Calu3 (cell line): ENCODE results near the gene SEMA5A. TPM values are rescaled to one million over a fixed set of nuclear protein-coding genes. Genes with fewer than 3 reads are reported as not detected.

Experiments used
- BruUV-seq: library from RNA; stranded (reverse); fragments of 400-500 nt; replicated peaks from 2 replicates; lab custom pipeline; 2021; lab: Mats Ljungman, UMichigan
- CTCF ChIA-PET: fragments of 300-600 bp; sonication (Branson Sonifier 250); formaldehyde crosslinking; loops from one replicate; lab custom pipeline; 2022; ENCODE audit warnings: antibody characterized with exemption; lab: Charles Lee
- DNase-seq: peaks from one replicate; pipeline ENCODE4 v3.0.0; 2022
- H3K27ac Mint-ChIP-seq: one replicate; pipeline ENCODE4 v1.8.0; 2022; ENCODE audit warnings: mixed read lengths; ENCODE audit not compliant: unreplicated experiment
- H3K27me3 Mint-ChIP-seq: one replicate; pipeline ENCODE4 v1.8.0; 2022; ENCODE audit warnings: mixed read lengths; ENCODE audit not compliant: unreplicated experiment
- H3K36me3 Mint-ChIP-seq: one replicate; pipeline ENCODE4 v1.8.0; 2022; ENCODE audit warnings: mild to moderate bottlenecking, moderate library complexity, mixed read lengths; ENCODE audit not compliant: insufficient read depth, unreplicated experiment
- H3K4me1 Mint-ChIP-seq: one replicate; pipeline ENCODE4 v1.8.0; 2022; ENCODE audit warnings: mild to moderate bottlenecking, low read depth, mixed read lengths; ENCODE audit not compliant: unreplicated experiment
- H3K4me3 Mint-ChIP-seq: one replicate; pipeline ENCODE4 v1.8.0; 2022; ENCODE audit warnings: mild to moderate bottlenecking, low read depth, moderate library complexity, mixed read lengths; ENCODE audit not compliant: unreplicated experiment
- H3K9me3 Mint-ChIP-seq: one replicate; pipeline ENCODE4 v1.8.0; 2022; ENCODE audit warnings: low read depth, mixed read lengths; ENCODE audit not compliant: unreplicated experiment
- CTCF ChIP-seq: fragments of 200-600 bp; IDR thresholded peaks from one replicate; pipeline ENCODE4 v1.8.0; 2022; ENCODE audit warnings: antibody characterized with exemption; ENCODE audit not compliant: unreplicated experiment
- intact Hi-C: fragments of 100-400 bp; cut with micrococcal nuclease; formaldehyde crosslinking; loops from one replicate; pipeline ENCODE4 v1.10.0; 2022; ENCODE audit not compliant: unreplicated experiment
- total RNA-seq: library from RNA; stranded (reverse); gene quantifications from 2 replicates; pipeline ENCODE4 v1.2.3, GENCODE V29; 2022

The SEMA5A gene
- total RNA-seq, 1 experiment from 2014 or later = 0.52 TPM

DNA sequence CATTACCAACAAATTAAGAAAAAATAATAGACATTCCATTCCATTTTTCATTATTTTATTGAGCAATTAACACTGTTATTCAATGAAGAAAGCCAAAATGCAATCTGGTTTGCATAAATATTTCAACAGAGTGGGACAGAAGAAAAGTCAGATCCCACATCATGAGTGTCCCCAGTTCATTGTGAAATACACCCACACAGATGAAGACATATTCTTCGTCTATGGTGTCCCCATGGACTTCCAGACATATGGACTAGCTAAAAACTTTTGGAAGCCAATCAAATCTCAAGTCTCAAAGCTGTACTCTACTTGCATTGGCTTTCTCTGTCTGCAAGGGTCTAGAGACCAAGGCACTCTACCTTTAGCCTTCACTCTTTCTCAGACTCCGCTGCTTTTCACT, 194.3 kb downstream of the SEMA5A start:
- no peak for TF ChIP-seq CTCF
- H3K36me3 Mint-ChIP-seq = no peaks in the 10 kb centered on the region
- no TSS peak for BruUV-seq
- intact Hi-C loops = no loop called here
- no peak overlapping the region for H3K4me3 Mint-ChIP-seq
- H3K27me3 Mint-ChIP-seq = no peaks in the 10 kb centered on the region
- CTCF ChIA-PET = no interaction called here
- H3K4me1 Mint-ChIP-seq = no peaks in the 10 kb centered on the region
- no peak for DNase-seq
- H3K27ac Mint-ChIP-seq = no peak overlapping the region
- H3K9me3 Mint-ChIP-seq = peaks cover 16% of the 10 kb centered on the region

GRCh38 chr5:9350301-9350797, 195.5 kb downstream of the SEMA5A start:
- Mint-ChIP-seq H3K36me3 (no peaks in the 10 kb centered on the region), H3K4me3 (no peak overlapping the region), H3K27me3 (no peaks in the 10 kb centered on the region), H3K4me1 (no peaks in the 10 kb centered on the region), H3K9me3 (peaks cover 14% of the 10 kb centered on the region), H3K27ac (no peak overlapping the region)
- intact Hi-C loops = no loop called here
- BruUV-seq = no TSS peak
- CTCF ChIA-PET = no interaction called here
- no peak for DNase-seq
- TF ChIP-seq CTCF = no peak

DNA sequence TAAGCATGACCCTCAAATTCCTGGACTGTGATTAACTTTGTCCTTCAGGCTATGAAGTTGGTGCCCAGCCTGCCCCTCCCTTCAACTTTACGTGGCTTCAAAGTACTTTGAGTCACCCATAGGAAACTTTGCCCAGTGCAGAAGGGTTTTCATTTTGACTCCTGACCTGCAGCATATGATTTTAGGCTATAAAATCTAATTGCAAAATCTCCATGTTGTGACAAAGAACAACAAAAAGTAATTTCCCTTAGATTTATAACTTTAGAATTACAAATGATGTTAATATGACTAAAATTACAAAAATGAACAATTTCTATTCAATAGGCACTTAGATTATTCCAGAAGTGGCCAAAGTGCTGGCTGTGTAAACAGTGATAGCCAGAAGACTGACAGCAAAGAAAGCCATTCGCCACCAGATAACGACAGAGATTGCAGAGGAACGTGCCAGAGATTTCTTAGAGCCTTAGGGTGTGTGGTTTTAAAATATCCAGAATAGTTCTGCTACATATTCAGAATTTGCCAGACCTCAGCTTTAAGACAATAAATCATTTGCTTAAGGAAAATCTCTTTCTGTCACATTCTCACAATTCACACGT, 197.4 kb downstream of the SEMA5A start:
- no peak overlapping the region for H3K4me3 Mint-ChIP-seq
- intact Hi-C loops = no loop called here
- H3K9me3 Mint-ChIP-seq = peaks cover 6% of the 10 kb centered on the region
- H3K36me3 Mint-ChIP-seq = no peaks in the 10 kb centered on the region
- CTCF ChIA-PET = no interaction called here
- no peak for TF ChIP-seq CTCF
- no peak for DNase-seq
- no peaks in the 10 kb centered on the region for H3K27me3 Mint-ChIP-seq
- H3K27ac Mint-ChIP-seq = no peak overlapping the region
- H3K4me1 Mint-ChIP-seq = no peaks in the 10 kb centered on the region
- BruUV-seq = no TSS peak

GRCh38 chr5:9347541-9348295, 198.2 kb downstream of the SEMA5A start:
- CTCF ChIA-PET = no interaction called here
- no peak for DNase-seq
- Mint-ChIP-seq H3K4me1 (no peaks in the 10 kb centered on the region), H3K36me3 (no peaks in the 10 kb centered on the region), H3K27me3 (no peaks in the 10 kb centered on the region), H3K9me3 (peaks cover under 1% of the 10 kb centered on the region), H3K4me3 (no peak overlapping the region), H3K27ac (no peak overlapping the region)
- no TSS peak for BruUV-seq
- no peak for TF ChIP-seq CTCF
- intact Hi-C loops = no loop called here
